ENCODE data around the gene FARP1.
"Not testable (repeated sequence)": the region's sequence is repeated elsewhere in the genome, so short reads cannot be mapped to it uniquely, and the experiment has no call there.

FARP1 gene

GRCh38 chr13:98405690-98406344 lies 262.9 kb downstream of the FARP1 start:
- FAIRE-seq = no peak

GRCh38 chr13:98406427-98406826 lies 263.5 kb downstream of the FARP1 start:
- no peak for FAIRE-seq

GRCh38 chr13:98406971-98407370 lies 264.1 kb downstream of the FARP1 start:
- no peak for FAIRE-seq

- FAIRE-seq = no peak
Observed at GRCh38 chr13:98407575-98407974, 264.7 kb downstream of the FARP1 start.

- FAIRE-seq = no peak
Observed at GRCh38 chr13:98409281-98409680, 266.4 kb downstream of the FARP1 start.

GRCh38 chr13:98410612-98411011 lies 267.7 kb downstream of the FARP1 start:
- no peak for FAIRE-seq

- no peak for FAIRE-seq
Observed at GRCh38 chr13:98411013-98411412, 268.1 kb downstream of the FARP1 start.

- no peak for FAIRE-seq
Observed at GRCh38 chr13:98411617-98412265, 268.8 kb downstream of the FARP1 start.

GRCh38 chr13:98413278-98413677 lies 270.4 kb downstream of the FARP1 start:
- FAIRE-seq = not testable (repeated sequence)

- FAIRE-seq = no peak
Observed at GRCh38 chr13:98413796-98414195, 270.9 kb downstream of the FARP1 start.

GRCh38 chr13:98415326-98416070 lies 272.6 kb downstream of the FARP1 start:
- FAIRE-seq = no peak

- FAIRE-seq = no peak
Observed at GRCh38 chr13:98416408-98416807, 273.5 kb downstream of the FARP1 start.

- no peak for FAIRE-seq
Observed at GRCh38 chr13:98419786-98420553, 277.1 kb downstream of the FARP1 start.

GRCh38 chr13:98420554-98421175 lies 277.8 kb downstream of the FARP1 start:
- FAIRE-seq = no peak

- no peak for FAIRE-seq
Observed at GRCh38 chr13:98422046-98422445, 279.2 kb downstream of the FARP1 start.

- no peak for FAIRE-seq
Observed at GRCh38 chr13:98423417-98423816, 280.5 kb downstream of the FARP1 start.

- FAIRE-seq = no peak
Observed at GRCh38 chr13:98427331-98427995, 284.6 kb downstream of the FARP1 start.

GRCh38 chr13:98428256-98428966 lies 285.5 kb downstream of the FARP1 start:
- FAIRE-seq = no peak

GRCh38 chr13:98429081-98429480 lies 286.2 kb downstream of the FARP1 start:
- FAIRE-seq = no peak

GRCh38 chr13:98429531-98429930 lies 286.6 kb downstream of the FARP1 start:
- no peak for FAIRE-seq

- FAIRE-seq = no peak
Observed at GRCh38 chr13:98429977-98430736, 287.3 kb downstream of the FARP1 start.
